ENCODE data around the gene FAAP100.

GRCh38 chr17:81523402-81524038, 28.6 kb downstream of the FAAP100 start:
- TF ChIP-seq CTCF (IDR thresholded peaks at IDR 0.05 in 4 of 5, conservative IDR thresholded peaks at IDR 0.05 in 1 of 5) (no peak), POLR2A (IDR thresholded peaks at IDR 0.05) (no peak)
